H1 (cell line): Measurements from ENCODE around the gene CADM1.

ENCODE experiments used
- EZH2 ChIP-seq: fragments of 200-600 bp; sonication (generic); IDR thresholded peaks from 2 replicates; pipeline ENCODE4 v1.7.1; 2012; ENCODE audit warnings: low read depth, mild to moderate bottlenecking, moderate library complexity, low read length, inconsistent platforms; ENCODE audit not compliant: severe bottlenecking
- FOSL1 ChIP-seq: IDR thresholded peaks from 2 replicates; pipeline ENCODE4 v1.6.1; 2011; ENCODE audit warnings: mild to moderate bottlenecking, low read depth, low read length, moderate library complexity; ENCODE audit not compliant: insufficient read depth
- GABPA ChIP-seq: IDR thresholded peaks from 2 replicates; pipeline ENCODE4 v1.6.1; 2011; ENCODE audit warnings: mild to moderate bottlenecking, low read length, moderate library complexity, borderline replicate concordance; ENCODE audit not compliant: insufficient read depth
- MAX ChIP-seq: IDR thresholded peaks from 2 replicates; pipeline ENCODE4 v1.6.1; 2012; ENCODE audit warnings: inconsistent platforms
- POLR2A ChIP-seq, 2 experiments: IDR thresholded peaks; 1 replicate in 1 of 2; 2 replicates in 1 of 2; pipeline ENCODE4 v1.6.1; 2011; ENCODE audit warnings: low read depth in 2 of 2, low read length in 2 of 2, mild to moderate bottlenecking in 2 of 2; ENCODE audit errors: control extremely low read depth in 1 of 2
- SAP30 ChIP-seq: fragments of 300-600 bp; sonication (generic); IDR thresholded peaks from 2 replicates; pipeline ENCODE4 v1.7.1; 2012; ENCODE audit warnings: low read length, moderate library complexity, mild to moderate bottlenecking, inconsistent platforms; ENCODE audit not compliant: insufficient read depth, insufficient replicate concordance
- SIRT6 ChIP-seq: IDR thresholded peaks from one replicate; pipeline ENCODE4 v1.7.1; 2012; ENCODE audit warnings: low read length, inconsistent platforms
- TAF1 ChIP-seq: IDR thresholded peaks from 2 replicates; pipeline ENCODE4 v1.6.1; 2011; ENCODE audit warnings: mild to moderate bottlenecking, low read depth, low read length
- TF ChIP-seq, protein P1 (sequence below), 3 experiments: IDR thresholded peaks; 1 replicate in 2 of 3; 2 replicates in 1 of 3; pipeline versions ENCODE4 v1.5.1 to v1.6.1; 2011; ENCODE audit warnings: low read length in 3 of 3, mild to moderate bottlenecking in 3 of 3, inconsistent platforms in 2 of 3, low read depth in 1 of 3, moderate library complexity in 1 of 3; ENCODE audit not compliant: insufficient read depth in 1 of 3; ENCODE audit errors: control extremely low read depth in 1 of 3
- TF ChIP-seq, protein P2 (sequence below): IDR thresholded peaks from 2 replicates; pipeline ENCODE4 v1.6.1; 2011; ENCODE audit warnings: low read depth, mild to moderate bottlenecking, low read length; ENCODE audit not compliant: insufficient read depth

- TF ChIP-seq POLR2A (IDR thresholded peaks at IDR 0.05; ENCODE audit: control extremely low read depth in 1 of 2, low read depth in 2 of 2, low read length in 2 of 2) (no peak), MAX (no peak), GABPA (no peak), SIRT6 (no peak), SAP30 (no peak), EZH2 (no peak), FOSL1 (no peak), TAF1 (no peak)
- TF ChIP-seq, protein P1, sequence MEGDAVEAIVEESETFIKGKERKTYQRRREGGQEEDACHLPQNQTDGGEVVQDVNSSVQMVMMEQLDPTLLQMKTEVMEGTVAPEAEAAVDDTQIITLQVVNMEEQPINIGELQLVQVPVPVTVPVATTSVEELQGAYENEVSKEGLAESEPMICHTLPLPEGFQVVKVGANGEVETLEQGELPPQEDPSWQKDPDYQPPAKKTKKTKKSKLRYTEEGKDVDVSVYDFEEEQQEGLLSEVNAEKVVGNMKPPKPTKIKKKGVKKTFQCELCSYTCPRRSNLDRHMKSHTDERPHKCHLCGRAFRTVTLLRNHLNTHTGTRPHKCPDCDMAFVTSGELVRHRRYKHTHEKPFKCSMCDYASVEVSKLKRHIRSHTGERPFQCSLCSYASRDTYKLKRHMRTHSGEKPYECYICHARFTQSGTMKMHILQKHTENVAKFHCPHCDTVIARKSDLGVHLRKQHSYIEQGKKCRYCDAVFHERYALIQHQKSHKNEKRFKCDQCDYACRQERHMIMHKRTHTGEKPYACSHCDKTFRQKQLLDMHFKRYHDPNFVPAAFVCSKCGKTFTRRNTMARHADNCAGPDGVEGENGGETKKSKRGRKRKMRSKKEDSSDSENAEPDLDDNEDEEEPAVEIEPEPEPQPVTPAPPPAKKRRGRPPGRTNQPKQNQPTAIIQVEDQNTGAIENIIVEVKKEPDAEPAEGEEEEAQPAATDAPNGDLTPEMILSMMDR (IDR thresholded peaks at IDR 0.05; ENCODE audit: control extremely low read depth in 1 of 3, insufficient read depth in 1 of 3, low read depth in 1 of 3, low read length in 3 of 3): no peak
- TF ChIP-seq, protein P2, sequence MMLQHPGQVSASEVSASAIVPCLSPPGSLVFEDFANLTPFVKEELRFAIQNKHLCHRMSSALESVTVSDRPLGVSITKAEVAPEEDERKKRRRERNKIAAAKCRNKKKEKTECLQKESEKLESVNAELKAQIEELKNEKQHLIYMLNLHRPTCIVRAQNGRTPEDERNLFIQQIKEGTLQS: no peak
These were observed 246.0 kb downstream of the CADM1 start for GRCh38 chr11:115258216-115258615.
